Activated CD4-positive, alpha-beta T cell treated with anti-CD3 and anti-CD28 coated beads, Interleukin-2, amount 50 U/mL, for 16 hours (primary cell): ENCODE data around the gene CENPK.
"Not testable (repeated sequence)": the region's sequence is repeated elsewhere in the genome, so short reads cannot be mapped to it uniquely, and the experiment has no call there.

Experiments used
- DNase-seq: peaks from one replicate; pipeline ENCODE4 v3.0.0-alpha.2; 2020

The CENPK gene

DNA sequence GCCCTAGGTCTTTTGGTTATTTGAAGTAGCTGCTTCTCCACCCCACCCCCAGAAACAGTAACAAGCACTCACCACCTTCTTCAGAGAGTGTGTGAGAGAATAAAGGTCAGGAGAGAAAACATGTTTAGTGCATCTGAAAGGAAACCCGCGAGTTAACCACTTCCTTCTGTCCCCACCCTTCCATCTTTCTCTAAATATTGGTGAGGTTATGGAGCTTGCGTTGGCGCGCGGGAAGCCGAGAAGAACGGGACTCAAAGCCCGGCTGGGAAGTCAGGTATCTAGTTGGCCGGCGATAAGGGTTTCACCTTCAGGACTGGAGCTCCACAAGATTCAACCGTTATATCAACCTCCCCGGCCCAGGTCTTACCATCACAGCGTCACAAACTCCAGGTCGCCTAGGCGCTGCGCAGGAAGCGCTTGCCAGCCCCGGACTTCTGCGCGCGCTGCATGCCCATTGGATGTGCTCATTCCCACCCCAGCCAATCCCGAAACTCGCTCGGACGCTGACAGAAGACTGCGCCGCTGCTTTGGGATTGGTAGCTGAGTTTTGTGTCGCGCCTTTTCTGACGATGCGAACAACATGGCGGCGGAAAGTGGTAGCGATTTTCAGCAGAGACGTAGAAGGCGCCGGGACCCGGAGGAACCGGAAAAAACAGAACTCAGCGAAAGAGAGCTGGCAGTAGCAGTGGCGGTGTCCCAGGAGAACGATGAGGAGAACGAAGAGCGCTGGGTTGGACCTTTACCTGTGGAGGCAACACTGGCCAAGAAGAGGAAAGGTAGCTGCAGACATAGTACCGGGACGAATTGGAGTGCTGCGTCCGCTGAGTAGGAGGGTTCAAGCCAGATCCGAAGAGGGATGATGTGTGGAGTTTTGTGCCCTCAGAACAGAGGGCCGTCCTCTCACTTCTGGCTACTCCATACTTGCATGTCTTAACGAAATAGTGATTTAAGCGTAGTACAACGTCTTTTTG, at the start of gene CENPK, which contains the start of gene PPWD1:
Gene CENPK, minus strand, starts transcription at position 438 of the 971 bp plus-strand sequence. CDS start 8,261 bp downstream, outside the sequence.
Gene PPWD1, plus strand, starts transcription at position 566 of the 971 bp plus-strand sequence. Its CDS starts 15 bp downstream, at position 581.
- DNase-seq = peak; percentile 97

GRCh38 chr5:65612298-65612907, 49.4 kb upstream of the CENPK start:
- no peak for DNase-seq

GRCh38 chr5:65611524-65611923, 48.6 kb upstream of the CENPK start:
- no peak for DNase-seq

DNA sequence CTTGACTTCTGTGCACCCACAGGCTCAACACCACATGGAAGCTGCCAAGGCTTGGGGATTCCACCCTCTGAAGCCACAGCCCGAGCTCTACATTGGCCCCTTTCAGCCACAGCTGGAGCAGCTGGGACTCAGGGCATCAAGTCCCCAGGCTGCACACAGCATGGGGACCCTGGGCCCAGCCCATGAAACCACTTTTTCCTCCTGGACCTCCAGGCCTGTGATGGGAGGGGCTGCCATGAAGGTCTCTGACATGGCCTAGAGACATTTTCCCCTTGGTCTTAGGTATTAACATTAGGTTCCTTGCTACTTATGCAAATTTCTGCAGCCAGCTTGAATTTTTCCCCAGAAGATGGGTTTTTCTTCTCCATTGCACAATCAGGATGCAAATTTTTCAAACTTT, 38.8 kb upstream of the CENPK start:
- not testable (repeated sequence) for DNase-seq

- DNase-seq = no peak
Observed at GRCh38 chr5:65588694-65589093, 25.7 kb upstream of the CENPK start.

DNA sequence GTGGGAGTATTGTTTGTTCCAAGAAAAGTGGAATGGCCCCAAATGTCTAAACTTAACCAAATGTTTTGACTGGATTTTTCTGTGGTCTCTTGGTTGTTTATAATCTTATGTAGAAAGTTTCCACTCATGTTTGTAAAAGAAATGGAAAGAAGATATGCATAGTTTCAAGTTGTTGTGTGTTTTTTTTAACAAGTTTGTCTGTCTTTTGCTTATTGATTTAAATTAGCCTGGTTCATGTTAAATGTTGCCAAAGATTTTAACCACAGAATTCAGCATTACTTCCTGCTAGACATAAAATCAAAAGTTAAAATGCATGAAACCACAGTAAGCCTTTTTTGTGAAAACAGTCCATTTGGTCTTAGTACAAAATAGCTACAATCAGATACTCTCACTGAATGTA, 14.2 kb upstream of the CENPK start:
- DNase-seq = no peak

DNA sequence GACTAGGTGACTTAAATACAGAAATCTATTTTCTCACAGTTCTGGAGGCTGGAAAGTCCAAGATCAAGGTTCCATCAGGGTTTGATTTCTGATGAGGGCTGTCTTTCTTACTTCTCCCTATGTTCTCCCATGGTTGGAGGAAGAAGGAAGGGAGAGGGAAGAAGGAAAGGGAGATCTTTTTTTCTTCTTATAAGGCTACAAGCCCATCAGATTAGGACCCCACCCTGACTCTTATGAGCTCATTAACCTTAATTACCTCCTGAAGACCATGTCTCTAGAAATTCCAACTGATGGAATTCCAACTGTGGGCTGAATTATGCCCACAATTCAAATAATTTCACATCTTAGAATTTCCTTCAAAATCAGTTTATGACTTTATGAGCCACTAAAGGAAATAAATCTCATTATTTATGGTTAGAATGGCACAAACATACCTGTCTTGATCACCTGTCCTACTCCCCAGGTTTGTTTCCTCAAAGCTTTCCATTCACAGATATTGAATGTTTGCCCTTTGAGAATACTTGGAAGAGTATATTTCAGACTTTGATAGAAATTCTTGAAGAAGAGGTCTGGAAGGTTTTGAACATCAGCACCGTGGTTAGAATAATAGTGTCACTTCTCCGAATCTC, 7.7 kb upstream of the CENPK start:
- DNase-seq = no peak

DNA sequence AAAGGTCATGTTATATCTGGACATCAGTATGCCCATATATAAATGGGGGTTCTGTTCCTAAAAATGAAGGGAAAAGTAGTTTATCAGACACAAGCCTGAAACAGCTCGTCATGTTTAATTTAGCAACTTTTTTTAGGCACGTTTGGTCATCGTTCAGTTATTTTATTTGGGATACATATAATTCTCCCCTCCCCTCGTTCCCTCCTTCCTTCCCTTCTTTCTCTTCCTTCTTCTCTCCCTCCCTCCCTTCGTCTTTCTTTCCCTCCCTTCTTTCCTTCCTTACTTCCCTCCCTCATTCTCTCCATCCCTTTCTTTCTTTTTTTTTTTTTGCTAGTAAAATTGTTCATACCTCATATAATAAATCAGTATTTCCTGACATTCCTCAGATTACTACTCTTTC, 3.5 kb upstream of the CENPK start:
- no peak for DNase-seq

- no peak for DNase-seq
Observed at GRCh38 chr5:65563777-65564176, 809 bp upstream of the CENPK start.

DNA sequence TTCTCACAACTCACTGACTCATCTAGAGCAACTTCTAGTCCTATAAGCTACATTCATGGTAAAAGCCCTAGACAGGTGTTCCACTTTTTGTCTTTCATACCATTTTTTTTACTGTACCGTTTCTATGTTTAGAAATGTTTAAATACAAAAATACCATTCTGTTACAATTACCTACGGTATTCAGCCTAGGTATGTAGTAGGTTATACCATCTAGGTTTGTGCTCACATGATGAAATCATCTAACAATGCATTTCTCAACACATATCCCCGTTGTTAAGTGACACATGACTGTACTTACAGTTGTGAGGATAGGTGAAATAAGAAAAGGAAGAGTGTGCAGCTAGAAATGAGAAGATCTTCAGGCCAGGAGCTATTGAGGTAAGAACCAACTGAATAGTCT, 6.2 kb downstream of the CENPK start:
- no peak for DNase-seq

DNA sequence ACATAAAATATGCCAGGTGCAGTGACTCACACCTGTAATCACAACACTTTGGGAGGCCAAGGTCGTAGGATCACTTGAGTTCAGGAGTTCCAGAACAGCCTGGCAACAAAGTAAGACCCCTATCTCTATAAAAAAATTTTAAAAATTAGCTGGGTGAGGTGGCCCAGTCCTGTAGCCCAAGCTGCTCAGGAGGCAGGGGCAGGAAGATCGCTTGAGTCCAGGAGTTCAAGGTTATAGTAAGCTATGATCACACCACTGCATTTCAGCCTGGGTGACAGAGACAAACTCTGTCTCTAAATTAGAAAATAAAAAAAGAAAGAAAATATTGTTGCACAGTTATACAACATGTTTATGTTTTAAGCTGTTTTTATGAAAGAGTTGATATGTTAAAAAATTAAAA, 6.8 kb downstream of the CENPK start:
- no peak for DNase-seq

DNA sequence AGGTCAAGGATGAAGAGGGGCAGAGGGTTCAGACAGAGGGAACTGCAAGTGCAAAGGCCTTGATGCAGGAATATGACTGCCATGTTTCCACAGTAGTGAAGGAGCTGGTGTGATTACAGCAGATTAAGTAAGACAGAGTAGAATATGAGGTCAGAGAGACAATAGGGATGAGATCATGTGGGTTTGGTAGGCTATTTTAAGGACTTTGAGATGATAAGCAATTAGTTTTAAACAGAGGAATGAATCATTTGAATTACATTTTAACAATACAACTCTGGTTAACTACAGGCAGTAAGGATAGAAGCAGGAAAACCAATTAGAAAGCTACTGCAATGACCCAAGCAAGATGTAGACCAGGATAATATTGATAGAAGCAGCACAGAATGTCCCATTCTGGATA, 7.7 kb downstream of the CENPK start:
- no peak for DNase-seq

DNA sequence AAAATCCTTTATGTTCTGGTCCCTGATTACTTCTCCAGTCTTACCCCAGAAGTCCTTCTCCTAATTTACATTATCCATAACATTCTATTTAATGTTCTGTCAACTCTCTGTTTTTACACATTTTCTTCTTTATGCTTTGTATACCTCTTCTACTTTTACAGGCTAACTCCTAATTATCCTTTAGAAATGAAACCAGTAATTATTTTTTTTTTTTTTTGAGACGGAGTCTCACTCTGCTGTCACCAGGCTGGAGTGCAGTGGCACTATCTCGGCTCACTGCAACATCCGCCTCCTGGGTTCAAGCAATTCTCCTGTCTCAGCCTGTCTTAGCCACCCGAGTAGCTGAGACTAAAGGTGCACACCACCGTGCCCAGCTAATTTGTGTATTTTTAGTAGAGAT, 9.0 kb downstream of the CENPK start:
- DNase-seq = no peak

DNA sequence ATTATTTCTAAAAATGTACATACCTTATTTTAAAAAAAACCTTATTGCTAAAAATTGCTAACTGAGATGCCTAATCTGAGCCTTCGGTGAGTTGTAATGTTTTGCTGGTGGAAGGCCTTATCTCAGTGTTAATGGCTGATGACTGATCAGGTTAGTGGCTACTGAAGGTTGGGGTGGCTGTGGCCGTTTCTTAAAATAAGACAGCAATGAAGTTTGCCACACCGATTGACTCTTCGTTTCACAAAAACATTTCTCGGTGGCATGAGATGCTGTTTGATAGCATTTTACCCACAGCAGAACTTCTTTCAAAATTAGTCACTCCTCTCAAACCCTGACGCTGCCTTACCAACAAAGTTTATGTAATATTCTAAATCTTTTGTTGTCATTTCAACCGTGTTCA, 14.7 kb downstream of the CENPK start:
- peak; percentile 80 for DNase-seq

DNA sequence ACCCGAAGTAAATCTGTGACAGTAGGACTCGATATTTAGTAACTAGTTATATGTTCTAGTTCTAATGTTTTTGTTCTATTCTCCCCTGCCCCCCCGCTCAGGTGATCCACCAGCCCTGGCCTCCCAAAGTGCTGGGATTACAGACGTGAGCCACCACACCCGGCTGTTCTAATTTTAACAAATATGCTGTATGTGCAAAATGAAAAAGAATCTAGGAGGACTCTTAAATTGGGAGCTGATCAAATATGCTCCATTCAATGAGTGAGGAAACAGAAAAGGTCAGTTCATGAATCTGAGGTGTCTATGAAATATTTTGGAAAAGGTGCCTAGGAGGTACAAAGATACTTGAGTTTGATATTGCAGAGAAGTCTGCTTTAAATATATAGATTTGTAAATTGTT, 16.8 kb downstream of the CENPK start:
- DNase-seq = no peak

DNA sequence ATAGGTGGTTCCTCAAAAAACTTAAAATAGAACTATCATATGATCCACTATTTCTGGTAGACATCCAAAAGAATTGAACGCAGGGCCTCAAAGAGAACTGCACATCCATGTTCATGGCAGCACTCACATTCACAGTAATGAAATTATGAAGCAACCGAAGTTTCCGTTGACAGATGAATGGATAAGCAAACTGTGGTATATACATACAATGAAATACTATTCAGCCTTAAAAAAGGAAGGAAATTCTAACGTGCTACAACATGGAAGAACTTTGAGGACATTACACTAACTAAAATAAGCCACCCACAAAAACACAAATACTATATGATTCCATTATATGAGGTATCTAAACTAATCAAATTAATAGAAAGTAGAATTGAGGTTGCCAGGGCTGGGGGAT, 18.5 kb downstream of the CENPK start:
- no peak for DNase-seq

DNA sequence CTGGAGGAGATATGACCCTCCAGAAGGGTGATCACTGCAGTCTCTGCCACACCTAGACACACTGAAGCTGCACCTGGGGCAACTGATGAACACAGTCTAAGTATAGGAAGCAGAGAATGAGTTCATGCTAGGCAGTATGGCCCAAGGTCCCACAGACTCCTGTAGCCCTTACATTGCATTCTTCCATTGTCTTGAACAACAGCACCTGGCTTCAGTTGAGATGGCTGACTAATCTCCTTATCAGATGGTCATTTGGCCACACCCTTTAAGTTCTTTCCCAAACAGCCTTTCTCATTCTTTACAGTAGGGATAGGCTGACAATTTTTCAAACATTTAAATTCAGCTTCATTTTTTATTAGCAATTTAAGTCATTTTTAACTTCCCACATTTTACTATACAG, 23.1 kb downstream of the CENPK start:
- no peak for DNase-seq

DNA sequence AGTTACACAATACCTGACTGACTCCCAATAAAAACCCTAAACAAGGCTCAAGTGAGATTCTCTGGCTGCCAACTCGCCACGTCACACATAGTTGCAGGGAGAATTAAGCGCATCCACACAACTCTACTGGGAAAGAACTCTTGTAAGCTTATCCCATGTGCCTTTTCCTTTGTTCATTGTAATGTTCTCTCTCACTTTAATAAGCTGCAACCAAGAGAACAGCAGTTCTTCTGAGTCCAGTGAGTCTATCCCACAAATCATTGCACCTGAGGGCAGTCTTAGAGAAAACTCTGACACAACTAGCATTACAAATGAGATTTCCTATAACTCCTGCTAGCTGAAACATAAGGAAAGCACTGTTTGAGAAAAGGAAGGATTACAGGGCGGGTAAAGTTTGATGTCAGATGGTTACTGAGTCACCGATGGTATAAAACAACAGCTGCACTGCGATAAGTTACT, 27.4 kb downstream of the CENPK start:
- no peak for DNase-seq

- DNase-seq = no peak
Observed at GRCh38 chr5:65530904-65531303, 32.1 kb downstream of the CENPK start.

- DNase-seq = no peak
Observed at GRCh38 chr5:65525726-65526125, 37.2 kb downstream of the CENPK start.

- peak; percentile 27 for DNase-seq
Observed at GRCh38 chr5:65512170-65512937, 50.6 kb downstream of the CENPK start.

DNA sequence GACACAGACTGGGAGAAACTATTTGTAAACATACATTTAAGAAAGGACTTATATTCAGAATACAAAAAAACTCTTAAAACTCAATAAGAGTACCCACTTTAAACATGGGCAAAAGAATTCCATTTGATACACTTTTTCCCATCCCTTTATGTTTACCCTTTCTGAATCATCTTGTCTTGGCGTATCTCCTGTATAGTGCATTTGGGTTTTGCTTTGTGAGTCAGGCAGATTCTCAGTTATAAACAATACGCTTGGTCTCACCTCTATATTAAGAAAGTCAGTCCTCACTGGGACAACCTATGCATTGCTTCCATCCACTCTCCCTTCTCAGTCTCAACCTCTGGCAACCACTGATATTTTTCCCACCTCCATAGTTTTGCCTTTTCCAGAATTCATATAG, 54.0 kb downstream of the CENPK start:
- DNase-seq = no peak

- DNase-seq = no peak
Observed at GRCh38 chr5:65506961-65507360, 56.0 kb downstream of the CENPK start.
